Type B pancreatic cell (in vitro differentiated cells): ENCODE results near the gene THRB. TPM values are rescaled to one million over a fixed set of nuclear protein-coding genes. Genes with fewer than 3 reads are reported as not detected.

Experiments
- DNase-seq: peaks from one replicate; pipeline ENCODE4 v3.0.0; 2021; ENCODE audit warnings: mixed read lengths; ENCODE audit not compliant: unreplicated experiment; ENCODE audit errors: extremely low spot score
- H3K27ac Mint-ChIP-seq: 2 replicates; pipeline ENCODE4 v1.8.0; 2021; ENCODE audit warnings: mild to moderate bottlenecking, mixed read lengths
- H3K27me3 Mint-ChIP-seq: 2 replicates; pipeline ENCODE4 v1.8.0; 2021; ENCODE audit warnings: mixed read lengths
- H3K36me3 Mint-ChIP-seq: 2 replicates; pipeline ENCODE4 v1.8.0; 2021; ENCODE audit warnings: mixed read lengths
- H3K4me1 Mint-ChIP-seq: one replicate; pipeline ENCODE4 v1.8.0; 2021; ENCODE audit warnings: mixed read lengths; ENCODE audit not compliant: unreplicated experiment
- H3K4me3 Mint-ChIP-seq: 2 replicates; pipeline ENCODE4 v1.8.0; 2021; ENCODE audit warnings: mild to moderate bottlenecking, mixed read lengths
- H3K9me3 Mint-ChIP-seq: 2 replicates; pipeline ENCODE4 v1.8.0; 2021; ENCODE audit warnings: mixed read lengths
- total RNA-seq: library from RNA; stranded (reverse); gene quantifications from 2 replicates; pipeline ENCODE4 v1.2.1, GENCODE V29; 2021; ENCODE audit warnings: low replicate concordance
- TF ChIP-seq, protein P1 (sequence below): fragments of 200-600 bp; sonication (generic); conservative IDR thresholded peaks from 2 replicates; pipeline ENCODE4 v1.5.0; 2021; ENCODE audit warnings: antibody characterized with exemption, mild to moderate bottlenecking

Gene THRB
- total RNA-seq, 1 donor from 2014 or later: 15.6 TPM

DNA sequence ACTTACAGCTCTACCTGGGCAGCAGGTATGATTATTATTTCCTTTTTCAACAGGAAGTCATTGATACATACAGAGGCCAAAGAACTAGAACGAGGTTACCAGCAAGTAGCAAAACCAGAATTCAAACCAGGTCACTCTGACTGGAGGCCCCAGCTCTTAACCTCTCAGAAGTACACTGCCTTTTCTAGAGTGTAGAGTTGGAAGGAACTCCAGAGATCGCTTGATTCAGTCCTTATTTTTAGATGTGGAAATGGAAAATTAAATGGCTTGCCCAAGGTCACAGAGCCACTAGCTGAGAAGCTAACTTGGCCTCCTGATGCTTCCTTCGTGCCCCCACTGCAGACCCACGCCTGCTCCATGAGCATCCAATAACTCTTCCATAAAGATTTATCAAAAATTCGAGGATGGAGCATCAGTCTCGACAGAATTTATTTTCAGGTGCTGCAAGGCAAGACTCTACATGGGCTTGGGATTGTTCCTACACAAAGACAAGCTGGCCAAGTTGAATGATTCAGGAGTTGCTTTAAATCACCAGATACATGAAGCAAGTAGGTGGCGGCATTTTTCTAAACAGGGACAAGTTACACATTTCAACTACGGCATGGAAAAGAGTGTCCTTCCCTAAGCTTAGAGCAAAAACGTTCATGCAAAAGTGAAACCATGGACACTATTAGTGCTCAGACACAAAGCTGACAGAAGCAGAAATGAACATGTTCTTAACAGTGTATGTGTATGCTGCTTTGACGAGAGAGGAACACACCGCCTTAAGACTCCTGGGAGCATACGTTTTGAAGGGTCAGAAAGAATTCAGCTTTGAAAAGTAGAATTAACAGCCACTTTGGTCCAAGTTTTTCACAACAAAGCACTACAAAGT lies 235.7 kb downstream of the THRB start:
- no peaks in the 10 kb centered on the region for H3K36me3 Mint-ChIP-seq
- no peaks in the 10 kb centered on the region for H3K27me3 Mint-ChIP-seq
- no peaks in the 10 kb centered on the region for H3K9me3 Mint-ChIP-seq
- H3K4me1 Mint-ChIP-seq: peaks cover 4% of the 10 kb centered on the region
- TF ChIP-seq, protein P1, sequence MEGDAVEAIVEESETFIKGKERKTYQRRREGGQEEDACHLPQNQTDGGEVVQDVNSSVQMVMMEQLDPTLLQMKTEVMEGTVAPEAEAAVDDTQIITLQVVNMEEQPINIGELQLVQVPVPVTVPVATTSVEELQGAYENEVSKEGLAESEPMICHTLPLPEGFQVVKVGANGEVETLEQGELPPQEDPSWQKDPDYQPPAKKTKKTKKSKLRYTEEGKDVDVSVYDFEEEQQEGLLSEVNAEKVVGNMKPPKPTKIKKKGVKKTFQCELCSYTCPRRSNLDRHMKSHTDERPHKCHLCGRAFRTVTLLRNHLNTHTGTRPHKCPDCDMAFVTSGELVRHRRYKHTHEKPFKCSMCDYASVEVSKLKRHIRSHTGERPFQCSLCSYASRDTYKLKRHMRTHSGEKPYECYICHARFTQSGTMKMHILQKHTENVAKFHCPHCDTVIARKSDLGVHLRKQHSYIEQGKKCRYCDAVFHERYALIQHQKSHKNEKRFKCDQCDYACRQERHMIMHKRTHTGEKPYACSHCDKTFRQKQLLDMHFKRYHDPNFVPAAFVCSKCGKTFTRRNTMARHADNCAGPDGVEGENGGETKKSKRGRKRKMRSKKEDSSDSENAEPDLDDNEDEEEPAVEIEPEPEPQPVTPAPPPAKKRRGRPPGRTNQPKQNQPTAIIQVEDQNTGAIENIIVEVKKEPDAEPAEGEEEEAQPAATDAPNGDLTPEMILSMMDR: no peak
- no peak overlapping the region for H3K27ac Mint-ChIP-seq
- no peak for DNase-seq
- H3K4me3 Mint-ChIP-seq: no peak overlapping the region

DNA sequence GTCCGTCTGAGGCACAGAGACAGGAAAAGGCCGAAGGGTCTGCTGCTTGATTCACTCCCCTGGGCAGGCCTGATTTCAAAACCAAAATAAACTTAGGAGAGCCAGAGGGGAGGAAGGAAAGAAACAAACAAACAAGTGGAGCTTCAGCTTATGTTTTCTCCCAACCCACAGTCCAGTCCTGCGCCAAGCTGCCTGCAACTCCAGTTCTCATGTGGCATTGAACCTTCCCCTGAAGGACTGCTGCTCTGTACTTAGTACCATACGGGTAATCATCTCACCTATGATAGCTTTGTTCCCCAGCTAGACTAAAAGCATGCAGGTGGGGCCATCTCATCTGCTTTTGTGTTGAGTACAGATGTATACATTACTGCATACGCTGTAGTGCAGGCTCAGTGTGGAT lies 236.4 kb downstream of the THRB start:
- H3K9me3 Mint-ChIP-seq: no peaks in the 10 kb centered on the region
- TF ChIP-seq, protein P1: no peak
- H3K27me3 Mint-ChIP-seq: no peaks in the 10 kb centered on the region
- H3K4me1 Mint-ChIP-seq: peaks cover 4% of the 10 kb centered on the region
- no peaks in the 10 kb centered on the region for H3K36me3 Mint-ChIP-seq
- no peak overlapping the region for H3K4me3 Mint-ChIP-seq
- no peak for DNase-seq
- no peak overlapping the region for H3K27ac Mint-ChIP-seq

DNA sequence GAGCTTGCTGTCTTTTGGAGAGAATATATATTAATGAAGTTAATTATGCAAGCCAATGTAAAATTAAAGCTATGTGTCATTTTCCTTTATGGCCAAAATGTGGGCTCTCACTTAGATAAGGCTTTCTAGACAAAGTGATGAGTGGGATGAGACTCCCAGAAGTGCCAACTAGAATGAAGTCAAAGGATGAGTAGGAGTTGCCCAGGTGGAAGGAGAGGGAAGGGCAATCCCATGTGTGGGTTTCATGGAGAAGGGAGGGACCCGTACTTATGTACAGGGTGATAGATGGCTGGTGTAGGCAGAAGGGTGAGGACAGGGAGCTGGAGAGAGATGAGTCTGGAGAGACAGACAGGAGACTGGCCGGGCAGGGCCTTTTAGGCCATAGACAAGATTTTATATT lies 239.2 kb downstream of the THRB start:
- Mint-ChIP-seq H3K27ac (no peak overlapping the region), H3K4me3 (no peak overlapping the region), H3K27me3 (no peaks in the 10 kb centered on the region), H3K36me3 (no peaks in the 10 kb centered on the region), H3K4me1 (peaks cover 4% of the 10 kb centered on the region), H3K9me3 (no peaks in the 10 kb centered on the region)
- no peak for DNase-seq
- TF ChIP-seq, protein P1: no peak

DNA sequence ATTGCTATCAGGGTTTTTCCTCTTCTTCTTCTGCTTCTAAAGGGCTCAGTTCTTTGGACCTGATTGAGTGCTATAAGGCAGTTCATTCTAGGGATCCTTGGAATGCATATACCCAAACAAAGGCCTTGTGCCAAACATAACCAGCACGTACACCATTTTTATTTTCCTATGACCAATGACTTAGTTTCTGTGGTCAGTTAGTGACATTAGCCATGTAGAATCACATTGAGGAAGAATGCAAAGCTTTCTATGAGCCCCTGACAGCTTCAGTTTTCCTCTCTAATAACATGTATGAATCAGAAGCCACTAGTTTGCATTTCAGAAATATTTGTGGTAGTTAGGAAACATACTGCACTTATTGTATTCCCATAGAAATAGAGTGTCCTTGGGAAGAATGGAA lies 240.0 kb downstream of the THRB start:
- Mint-ChIP-seq H3K36me3 (no peaks in the 10 kb centered on the region), H3K27ac (no peak overlapping the region), H3K27me3 (no peaks in the 10 kb centered on the region), H3K4me1 (peaks cover 4% of the 10 kb centered on the region), H3K4me3 (no peak overlapping the region), H3K9me3 (no peaks in the 10 kb centered on the region)
- TF ChIP-seq, protein P1: no peak
- no peak for DNase-seq

DNA sequence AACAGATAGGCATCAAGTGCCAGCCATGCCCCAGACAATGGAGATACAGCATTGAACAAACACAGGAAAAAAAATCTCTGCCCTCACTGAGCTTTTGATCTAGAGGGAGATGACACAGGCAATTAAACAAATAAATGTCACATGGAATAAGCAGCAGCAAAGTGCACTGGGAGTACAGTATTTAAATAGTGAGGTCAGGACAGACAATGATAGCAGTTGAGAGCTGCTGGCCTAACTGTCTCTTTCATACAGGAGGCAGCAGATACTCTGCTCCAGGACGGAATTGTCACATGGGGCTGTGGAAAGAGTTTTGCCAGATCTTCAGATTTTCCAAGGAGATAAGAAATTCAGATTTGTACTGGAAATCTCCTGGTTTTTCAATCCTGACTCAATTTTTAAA lies 241.3 kb downstream of the THRB start:
- Mint-ChIP-seq H3K4me1 (peaks cover 4% of the 10 kb centered on the region), H3K36me3 (no peaks in the 10 kb centered on the region), H3K27me3 (no peaks in the 10 kb centered on the region), H3K4me3 (no peak overlapping the region), H3K27ac (no peak overlapping the region), H3K9me3 (no peaks in the 10 kb centered on the region)
- TF ChIP-seq, protein P1: no peak
- DNase-seq: no peak
